GM12891 (cell line): Measurements from ENCODE around the gene TBC1D2.

Experiments
- POLR2A ChIP-seq: IDR thresholded peaks from 2 replicates; pipeline ENCODE4 v1.6.1; 2011; ENCODE audit warnings: low read depth, low read length, control low read depth
- POLR2AphosphoS5 ChIP-seq: IDR thresholded peaks from 2 replicates; pipeline ENCODE4 v1.6.1; 2011; ENCODE audit warnings: low read depth, low read length, control low read depth
- SPI1 ChIP-seq: IDR thresholded peaks from 2 replicates; pipeline ENCODE4 v1.6.1; 2011; ENCODE audit warnings: low read depth, low read length, control low read depth
- TAF1 ChIP-seq: IDR thresholded peaks from 2 replicates; pipeline ENCODE4 v1.6.1; 2011; ENCODE audit warnings: low read depth, low read length, control low read depth

GRCh38 chr9:98251551-98251950, 3.9 kb downstream of the TBC1D2 start:
- no peak for TF ChIP-seq POLR2A
- TF ChIP-seq POLR2AphosphoS5: no peak
- TF ChIP-seq TAF1: no peak
- no peak for TF ChIP-seq SPI1
